Sigmoid colon (tissue), 7 donors: ENCODE data around the gene IPO11. TPM values are rescaled to one million over a fixed set of nuclear protein-coding genes. Genes with fewer than 3 reads are reported as not detected.

Experiments used
- polyA plus RNA-seq, 3 donors: library from polyadenylated mRNA; stranded (reverse); fragments of 200-250 nt; gene quantifications; one replicate each; pipeline ENCODE4 v1.2.3, GENCODE V29; 2013
- small RNA-seq, 3 donors: library from RNA; depleted of rRNA; stranded (forward); fragments of <200 nt; gene quantifications; one replicate each; pipeline ENCODE3, GENCODE V24; 2016
- total RNA-seq, 4 donors: library from RNA; depleted of rRNA; stranded (reverse); fragments of >200 nt; gene quantifications; one replicate each; pipeline ENCODE4 v1.1.0, GENCODE V29; 2016
- donor health status: healthy with polysubstance abuse.
- donor health status: Bipolar disorder and iron deficiency.
- donor health status: healthy.

IPO11 gene
- total and polyA plus RNA-seq, 7 donors, result 5.3 to 38.8 (median 20.9) TPM

Small RNAs within 50 kb of the gene (small RNA-seq; reads per million reads assigned to genes)
- gene CKS1BP3 (0 reads per million in 3 donors), gene RNU6-661P (0 reads per million in 3 donors)

Other genes starting within 250 kb of the IPO11 start
- gene KIF2A, start 106.6 kb upstream of the IPO11 start, total RNA-seq, result 10 to 100 TPM; 29.6 to 41.7 (median 30.9) TPM
- gene KIF2A, start 106.6 kb upstream of the IPO11 start, polyA plus RNA-seq, result 10 to 100 TPM; 10.2 to 22.0 (median 16.6) TPM
- 10 to 100 TPM; 13.0 to 42.2 (median 25.3) TPM for gene DIMT1, start 8.9 kb upstream of the IPO11 start, total RNA-seq
- 10 to 100 TPM in 2 of 3 donors, 1 to 10 TPM in 1; 6.0 to 14.0 (median 12.6) TPM for gene DIMT1, start 8.9 kb upstream of the IPO11 start, polyA plus RNA-seq
- 1 to 10 TPM; 2.8 to 4.5 (median 3.5) TPM for gene LRRC70, start 166.1 kb downstream of the IPO11 start, total RNA-seq
- gene LRRC70, start 166.1 kb downstream of the IPO11 start, polyA plus RNA-seq, result 1 to 10 TPM in 2 of 3 donors, not detected in 1; 1.5 to 1.8 TPM